HG03378 (cell line): ENCODE data around the gene KYNU.
"Not testable (repeated sequence)": the region's sequence is repeated elsewhere in the genome, so short reads cannot be mapped to it uniquely, and the experiment has no call there.

Source experiments
- ATAC-seq: cut with Tn5 transposase; IDR thresholded peaks from one replicate; pipeline ENCODE4 v1.9.1; 2021; ENCODE audit warnings: mild to moderate bottlenecking, moderate library complexity; ENCODE audit not compliant: unreplicated experiment

Gene KYNU

GRCh38 chr2:142997231-142997630, 119.8 kb downstream of the KYNU start:
- ATAC-seq = no peak

DNA sequence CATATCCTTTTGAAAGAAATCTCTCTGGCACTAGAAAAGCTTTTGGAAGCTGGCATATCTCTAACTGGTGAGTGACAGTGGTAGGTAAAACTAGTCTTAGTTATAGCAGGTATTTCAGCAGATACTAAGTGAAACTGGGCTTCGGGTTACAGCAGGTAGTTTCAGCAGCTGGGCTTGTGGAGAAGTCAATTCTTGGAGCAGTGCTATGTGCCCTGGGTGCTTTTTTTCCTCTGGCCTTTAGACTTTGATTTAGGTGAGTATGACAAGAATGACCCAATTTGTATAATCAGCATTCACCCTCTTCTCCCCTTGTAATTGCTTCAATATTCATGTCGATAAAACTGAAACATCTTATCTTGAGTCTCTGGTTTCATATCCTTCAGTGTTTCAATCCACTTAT, 123.1 kb downstream of the KYNU start:
- no peak for ATAC-seq

DNA sequence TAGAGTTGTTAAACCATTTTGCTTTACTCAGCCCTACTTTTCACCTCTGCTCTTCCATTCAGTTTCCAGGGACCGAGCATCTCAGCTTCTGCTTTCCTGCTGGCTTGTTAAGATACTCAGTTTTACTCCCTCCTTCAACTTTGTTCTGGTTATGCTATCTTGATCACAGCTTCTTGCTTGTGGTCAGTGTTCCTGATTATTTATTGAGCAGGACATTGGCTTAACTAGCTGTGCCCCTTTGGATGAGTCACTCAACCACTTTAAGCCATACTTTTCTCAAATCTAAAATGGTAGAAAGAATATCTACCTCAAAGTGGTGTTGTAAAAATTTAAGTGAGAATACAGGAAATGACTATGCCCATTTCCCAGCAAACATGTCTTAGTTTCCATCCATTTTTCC, 124.0 kb downstream of the KYNU start:
- no peak for ATAC-seq

- no peak for ATAC-seq
Observed at GRCh38 chr2:143015656-143016055, 138.2 kb downstream of the KYNU start.

DNA sequence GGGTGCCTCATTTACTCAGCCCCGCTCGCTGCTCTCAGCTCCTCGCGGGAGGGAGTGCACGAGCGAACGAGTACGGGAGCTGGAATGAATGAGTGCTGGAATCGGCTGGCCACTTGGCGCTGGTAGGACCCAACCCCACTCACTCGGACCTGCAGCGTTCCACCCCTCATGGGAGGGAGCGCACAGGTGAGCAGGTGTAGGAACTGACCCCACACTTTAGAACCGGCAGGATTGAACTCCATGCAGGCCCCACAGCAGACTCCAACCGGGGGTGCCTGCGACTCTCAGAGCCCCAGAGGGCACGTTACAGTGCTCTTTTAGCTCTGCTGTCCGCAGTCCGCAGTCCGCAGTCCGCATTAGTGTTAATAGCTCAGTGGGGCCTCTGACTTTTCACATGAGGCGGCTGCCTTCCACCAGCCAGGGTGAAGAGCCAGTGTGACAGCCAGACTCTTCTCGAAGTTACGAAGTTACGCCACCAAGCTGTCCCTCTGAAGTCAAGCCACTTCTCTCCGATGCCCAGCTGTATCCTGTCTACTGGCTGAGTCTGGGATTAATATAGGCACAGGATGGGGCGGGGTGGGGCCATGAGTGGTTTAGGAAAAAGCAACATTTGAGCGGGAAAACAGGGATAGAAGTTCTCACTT, 149.1 kb downstream of the KYNU start:
- ATAC-seq = no peak

- no peak for ATAC-seq
Observed at GRCh38 chr2:143029141-143029540, 151.7 kb downstream of the KYNU start.

DNA sequence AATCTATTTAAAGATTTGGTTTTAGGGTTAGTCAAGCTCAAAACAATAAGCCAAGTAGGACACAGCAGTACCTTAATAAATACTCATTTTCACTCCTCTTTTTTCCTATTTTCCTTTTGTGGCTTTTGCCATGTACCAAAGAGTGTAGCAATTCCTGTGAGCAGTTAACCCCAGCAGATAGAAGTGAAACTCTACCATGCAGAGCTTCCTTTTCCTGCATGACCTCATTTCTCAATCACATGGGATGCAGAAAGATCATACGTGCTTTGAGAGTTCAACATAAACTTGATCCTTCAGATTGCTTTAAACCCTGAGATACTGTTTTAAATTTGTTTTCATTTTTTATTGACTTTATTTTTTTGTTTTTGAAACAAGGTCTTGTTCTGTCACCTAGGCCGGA, 152.7 kb downstream of the KYNU start:
- ATAC-seq = no peak

DNA sequence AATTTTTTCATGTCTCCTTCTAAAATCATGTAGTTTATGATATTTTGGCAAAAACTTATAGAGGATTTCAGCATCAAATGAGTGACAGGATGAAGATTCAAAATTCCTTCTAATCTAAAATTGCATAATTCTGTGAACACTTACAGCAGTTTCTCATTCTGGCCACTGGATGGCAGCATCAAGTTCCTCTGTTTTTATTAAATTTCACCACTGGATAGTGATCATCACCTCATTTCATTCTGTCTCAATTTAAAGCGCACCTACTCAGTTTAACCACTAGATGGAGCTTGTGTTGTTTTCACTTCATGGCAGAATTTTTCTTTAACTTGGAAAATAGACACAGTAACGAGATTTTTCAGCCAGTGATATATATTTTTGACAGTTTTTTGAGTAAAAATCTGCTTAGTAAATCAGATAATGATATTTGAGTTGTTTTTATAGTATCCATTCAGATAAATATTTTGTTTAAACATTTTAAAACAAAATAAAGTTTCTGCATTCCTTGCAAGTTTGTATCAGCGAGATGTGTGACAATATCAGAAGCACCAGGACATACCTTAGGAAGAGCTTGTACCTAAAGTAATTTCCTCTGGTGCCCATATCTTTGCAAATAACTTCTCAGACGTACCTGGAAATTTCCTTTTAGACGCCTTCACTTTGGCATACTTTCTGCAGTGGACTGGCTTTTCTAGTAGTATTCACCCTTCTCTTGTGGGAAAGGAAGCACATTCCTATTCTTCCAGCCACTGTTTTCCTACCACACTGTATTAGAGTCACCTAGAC, 157.0 kb downstream of the KYNU start:
- ATAC-seq = peak; percentile 90

- ATAC-seq = no peak
Observed at GRCh38 chr2:143051465-143051864, 174.0 kb downstream of the KYNU start.

DNA sequence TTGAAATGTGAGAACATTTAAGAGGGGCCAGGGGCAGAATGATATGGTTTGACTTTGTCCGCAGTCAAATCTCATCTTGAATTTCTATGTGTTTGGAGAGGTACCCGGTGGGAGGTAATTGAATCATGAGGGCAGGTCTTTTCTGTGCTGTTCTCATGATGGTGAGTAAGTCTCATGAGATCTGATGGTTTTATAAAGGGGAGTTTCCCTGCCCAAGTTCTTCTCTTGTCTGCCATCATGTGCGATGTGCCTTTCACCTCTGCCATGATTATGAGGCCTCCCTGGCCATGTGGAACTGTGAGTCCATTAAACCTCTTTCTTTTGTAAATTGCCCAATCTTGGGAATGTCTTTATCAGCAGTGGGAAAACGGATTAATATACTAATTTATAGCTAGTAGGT, 176.0 kb downstream of the KYNU start:
- not testable (repeated sequence) for ATAC-seq

DNA sequence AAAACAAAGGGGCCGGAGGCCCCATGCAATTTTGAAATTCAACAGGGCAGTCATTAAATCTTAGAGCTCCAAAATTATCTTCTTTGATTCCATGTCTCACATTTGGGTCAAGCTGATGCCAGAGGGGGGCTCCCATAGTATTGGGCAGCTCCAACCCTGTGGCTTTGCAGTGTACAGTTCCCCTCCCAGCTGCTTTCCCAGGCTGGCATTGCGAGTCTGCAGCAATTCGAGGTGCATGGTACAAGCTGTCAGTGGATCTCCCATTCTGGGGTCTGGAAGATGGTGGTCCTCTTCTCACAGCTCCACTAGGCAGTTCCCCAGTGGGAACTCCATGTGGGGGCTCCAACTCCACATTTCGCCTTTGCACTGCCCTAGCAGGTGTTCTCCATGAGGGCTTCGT, 179.1 kb downstream of the KYNU start:
- no peak for ATAC-seq

- ATAC-seq = no peak
Observed at GRCh38 chr2:143058851-143059250, 181.4 kb downstream of the KYNU start.

GRCh38 chr2:143063612-143064200, 186.2 kb downstream of the KYNU start:
- no peak for ATAC-seq

- no peak for ATAC-seq
Observed at GRCh38 chr2:143068094-143068493, 190.6 kb downstream of the KYNU start.

DNA sequence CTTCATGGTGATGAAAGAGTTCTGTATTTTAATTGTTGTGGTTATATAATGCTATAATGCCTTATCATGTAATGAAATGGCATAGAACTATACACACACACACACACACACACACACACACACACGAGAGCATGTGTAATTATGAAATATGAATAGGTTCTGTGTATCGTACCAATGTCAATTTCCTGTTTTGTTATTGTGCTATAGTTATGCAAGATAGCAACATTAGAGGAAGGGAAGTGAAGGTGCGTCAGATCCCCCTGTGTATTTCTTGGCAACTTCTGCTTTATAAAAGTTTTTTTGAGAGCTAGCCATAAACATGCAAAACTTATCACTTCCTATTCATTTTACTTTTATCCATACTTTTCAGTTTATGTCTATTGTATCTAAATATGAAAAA, 191.0 kb downstream of the KYNU start:
- ATAC-seq = no peak

- ATAC-seq = no peak
Observed at GRCh38 chr2:143070704-143071103, 193.2 kb downstream of the KYNU start.

- no peak for ATAC-seq
Observed at GRCh38 chr2:143071185-143071876, 193.9 kb downstream of the KYNU start.

- not testable (repeated sequence) for ATAC-seq
Observed at GRCh38 chr2:143074913-143075312, 197.4 kb downstream of the KYNU start.

DNA sequence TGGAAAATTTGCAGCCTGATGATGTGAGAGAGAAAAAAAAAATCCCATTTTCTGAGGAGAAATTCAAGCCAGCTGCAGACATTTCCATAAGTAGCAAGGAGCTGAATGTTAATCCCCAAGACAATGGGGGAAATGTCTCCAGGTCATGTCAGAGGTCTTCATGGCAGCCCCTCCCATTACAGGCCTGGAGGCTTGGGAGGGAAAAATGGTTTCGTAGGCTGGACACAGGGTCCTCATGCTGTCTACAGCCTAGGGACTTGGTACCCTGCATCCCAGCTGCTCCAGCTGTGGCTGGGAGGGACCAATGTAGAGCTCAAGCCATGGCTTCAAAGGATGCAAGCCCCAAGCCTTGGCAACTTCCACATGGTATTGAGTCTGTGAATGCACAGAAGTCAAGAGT, 198.2 kb downstream of the KYNU start:
- no peak for ATAC-seq

DNA sequence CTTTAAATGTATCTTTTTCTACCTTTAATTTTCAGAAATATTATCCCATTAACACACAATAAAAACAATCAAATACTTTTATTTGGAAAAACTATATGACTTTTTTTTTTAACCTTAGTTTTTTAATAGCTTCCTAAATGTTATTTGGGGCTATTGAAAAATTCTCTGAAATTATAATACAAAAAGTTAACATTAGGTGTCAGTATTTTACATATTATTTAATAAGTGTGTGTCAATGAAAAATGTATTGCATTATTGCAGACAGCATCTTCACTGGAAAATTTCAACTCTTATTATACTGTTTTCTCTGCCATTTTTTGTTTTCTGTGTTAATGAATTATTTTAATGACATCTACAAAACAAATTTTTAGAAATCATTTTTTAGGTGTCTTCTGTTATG, 200.6 kb downstream of the KYNU start:
- no peak for ATAC-seq

DNA sequence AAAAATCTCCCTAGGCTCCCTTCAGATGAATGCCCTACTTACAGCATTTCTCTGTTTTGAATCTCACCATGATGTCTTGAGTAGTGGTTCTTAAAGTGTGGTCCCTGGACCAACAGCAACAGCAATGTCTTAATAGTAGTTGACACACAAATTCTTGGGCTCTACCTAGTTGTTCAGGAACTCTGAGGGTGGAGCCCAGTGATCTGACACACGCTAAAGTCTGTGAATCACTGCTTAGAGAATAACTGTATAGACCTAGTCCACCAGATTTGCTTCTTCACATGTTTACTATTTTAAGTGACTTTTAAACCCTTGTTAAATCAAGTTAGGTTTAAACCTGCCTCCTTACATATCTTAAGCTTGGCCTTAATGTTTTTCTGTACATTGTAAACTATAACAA, 204.2 kb downstream of the KYNU start:
- no peak for ATAC-seq

DNA sequence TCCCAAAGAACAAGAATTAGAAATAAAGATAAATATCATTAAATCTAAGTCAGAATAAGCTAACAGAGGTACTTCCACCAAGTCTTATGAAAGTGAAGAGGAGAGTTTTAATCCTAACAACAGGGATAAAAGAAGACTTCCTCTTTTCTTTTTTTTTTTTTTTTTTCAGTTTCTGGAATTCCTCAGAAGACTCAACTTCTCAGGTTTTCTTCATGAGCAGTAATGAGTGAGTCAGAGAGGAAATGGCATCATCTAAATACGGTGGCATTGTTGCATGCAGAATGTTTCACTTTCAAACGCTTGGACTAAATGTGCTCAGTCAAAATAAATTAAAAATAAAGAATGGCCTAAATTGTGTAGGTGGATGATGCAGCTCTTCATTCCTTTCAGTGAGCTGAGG, 206.2 kb downstream of the KYNU start:
- ATAC-seq = peak; percentile 67
